ENCODE results near the gene MESP2.

- TF ChIP-seq POLR2AphosphoS5 (IDR thresholded peaks at IDR 0.05; ENCODE audit: low read depth, low read length) (no peak), POLR2A (IDR thresholded peaks at IDR 0.05; ENCODE audit: low read depth, low read length) (no peak), TAF1 (IDR thresholded peaks at IDR 0.05; ENCODE audit: borderline replicate concordance, low read depth, low read length) (no peak)
These were observed 21.6 kb upstream of the MESP2 start for GRCh38 chr15:89754361-89755154.
